HG03432 (cell line): Measurements from ENCODE around the gene PAX5.
A peak's percentile ranks its signal among the peaks of the same experiment; 100 is the strongest.
"Not testable (repeated sequence)": the region's sequence is repeated elsewhere in the genome, so short reads cannot be mapped to it uniquely, and the experiment has no call there.

Experiments
- ATAC-seq: cut with Tn5 transposase; IDR thresholded peaks from one replicate; pipeline ENCODE4 v1.9.1; 2021; ENCODE audit warnings: mild to moderate bottlenecking, moderate library complexity; ENCODE audit not compliant: unreplicated experiment

PAX5 gene

GRCh38 chr9:37033682-37034304 lies at the start of gene PAX5:
Gene PAX5 (minus strand): TSS chr9:37034268. CDS start chr9:37034031, 237 bp downstream.
- no peak for ATAC-seq

- no peak for ATAC-seq
Measured at GRCh38 chr9:37083654-37084053, 49.6 kb upstream of the PAX5 start.

GRCh38 chr9:37082214-37082765 lies 48.2 kb upstream of the PAX5 start:
- no peak for ATAC-seq

GRCh38 chr9:37081507-37081906 lies 47.4 kb upstream of the PAX5 start:
- not testable (repeated sequence) for ATAC-seq

- peak; percentile 23 for ATAC-seq
Measured at GRCh38 chr9:37080165-37080628, 46.1 kb upstream of the PAX5 start.

GRCh38 chr9:37079370-37080164 lies 45.5 kb upstream of the PAX5 start:
- peak; percentile 87 for ATAC-seq

GRCh38 chr9:37074790-37075189 lies 40.7 kb upstream of the PAX5 start:
- ATAC-seq: peak; percentile 46

- ATAC-seq: peak; percentile 57
Measured at GRCh38 chr9:37066139-37066725, 32.2 kb upstream of the PAX5 start.

- ATAC-seq: no peak
Measured at GRCh38 chr9:37062336-37062735, 28.3 kb upstream of the PAX5 start.

GRCh38 chr9:37061768-37062167 lies 27.7 kb upstream of the PAX5 start:
- no peak for ATAC-seq

GRCh38 chr9:37060833-37061232 lies 26.8 kb upstream of the PAX5 start:
- no peak for ATAC-seq

- ATAC-seq: no peak
Measured at GRCh38 chr9:37056046-37056920, 22.2 kb upstream of the PAX5 start.

GRCh38 chr9:37054363-37054720 lies 20.3 kb upstream of the PAX5 start:
- ATAC-seq: not testable (repeated sequence)

- no peak for ATAC-seq
Measured at GRCh38 chr9:37053684-37054362, 19.8 kb upstream of the PAX5 start.

- no peak for ATAC-seq
Measured at GRCh38 chr9:37046683-37047082, 12.6 kb upstream of the PAX5 start.

- ATAC-seq: no peak
Measured at GRCh38 chr9:37042421-37042820, 8.4 kb upstream of the PAX5 start.

- no peak for ATAC-seq
Measured at GRCh38 chr9:37040508-37041127, 6.5 kb upstream of the PAX5 start.

GRCh38 chr9:37038943-37039464 lies 4.9 kb upstream of the PAX5 start:
- no peak for ATAC-seq

- ATAC-seq: no peak
Measured at GRCh38 chr9:37038302-37038942, 4.4 kb upstream of the PAX5 start.
